H1 (cell line): ENCODE data around the gene DDX23. TPM values are rescaled to one million over a fixed set of nuclear protein-coding genes. Genes with fewer than 3 reads are reported as not detected.

Source experiments
- FOSL1 ChIP-seq: IDR thresholded peaks from 2 replicates; pipeline ENCODE4 v1.6.1; 2011; ENCODE audit warnings: mild to moderate bottlenecking, low read depth, low read length, moderate library complexity; ENCODE audit not compliant: insufficient read depth
- POLR2A ChIP-seq, 2 experiments: IDR thresholded peaks; 1 replicate in 1 of 2; 2 replicates in 1 of 2; pipeline ENCODE4 v1.6.1; 2011; ENCODE audit warnings: low read depth in 2 of 2, low read length in 2 of 2, mild to moderate bottlenecking in 2 of 2; ENCODE audit errors: control extremely low read depth in 1 of 2
- polyA plus RNA-seq, 7 experiments: library from polyadenylated mRNA; depleted of rRNA in 3 of 7; stranded (reverse) in 5 of 7; unstranded in 2 of 7; fragments of >200 nt in 5 of 7; fragments of 200-250 nt in 2 of 7; gene quantifications; 1 replicate in 5 of 7; 2 replicates in 1 of 7; 4 replicates in 1 of 7; pipeline versions ENCODE4 v1.2.1 to v1.2.3, GENCODE V29; 2011 to 2013; ENCODE audit warnings: missing spikeins in 2 of 7, mixed read lengths in 2 of 7
- total RNA-seq: library from RNA; stranded (reverse); fragmentation: NEBNext Ultra II Directional; extraction: Animal tissue kit (Norgen Biotek cat#: 25700); gene quantifications from 2 replicates; pipeline ENCODE4 v1.2.1, GENCODE V29; 2021
- TF ChIP-seq, protein P1 (sequence below): fragments of 300-600 bp; sonication (generic); IDR thresholded peaks from 2 replicates; pipeline ENCODE4 v1.7.1; 2012; ENCODE audit warnings: low read length, moderate library complexity, mild to moderate bottlenecking, inconsistent platforms; ENCODE audit not compliant: insufficient replicate concordance

Gene DDX23
- total and polyA plus RNA-seq, 2 of the 8 experiments (the other 6 are each of a cell fraction or from before 2014, with no cell fraction given) = 43.5 to 107 TPM

DNA sequence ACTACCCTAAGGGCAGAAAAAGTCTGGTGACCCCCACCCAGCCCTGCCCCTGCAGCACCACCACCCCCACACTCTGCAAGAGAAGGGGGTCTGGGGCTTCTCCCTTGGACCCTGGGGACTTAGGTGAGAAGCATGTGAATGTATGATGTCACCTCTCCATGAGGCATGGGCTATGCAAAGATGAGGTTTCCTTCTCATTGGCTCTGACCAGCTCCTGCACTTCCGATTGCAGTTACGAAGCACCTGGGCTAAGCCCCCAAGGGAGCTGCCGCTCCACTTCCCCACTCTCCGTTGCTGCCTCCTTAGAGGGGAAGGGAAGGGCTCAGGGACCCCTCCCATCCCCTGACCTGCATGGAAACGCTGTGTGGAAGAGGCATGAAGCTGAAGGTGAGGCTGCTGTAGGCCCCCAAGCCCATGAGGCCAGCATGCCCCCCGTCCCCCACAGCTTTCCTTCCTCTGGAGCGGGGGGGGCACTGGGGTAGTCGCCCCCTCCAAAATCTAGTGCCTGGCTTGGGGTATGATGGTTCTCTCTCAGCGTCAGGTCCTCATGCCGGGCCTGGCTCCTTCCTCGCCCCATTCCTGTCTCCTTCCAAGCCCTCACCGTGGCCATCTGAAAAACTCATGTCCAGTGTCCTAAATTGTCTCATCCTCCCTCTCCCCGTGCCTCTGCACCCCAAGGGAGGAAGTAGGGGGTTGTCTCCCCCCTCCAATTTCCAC is 5.5 kb upstream of the DDX23 start (continued):
- TF ChIP-seq, protein P1, sequence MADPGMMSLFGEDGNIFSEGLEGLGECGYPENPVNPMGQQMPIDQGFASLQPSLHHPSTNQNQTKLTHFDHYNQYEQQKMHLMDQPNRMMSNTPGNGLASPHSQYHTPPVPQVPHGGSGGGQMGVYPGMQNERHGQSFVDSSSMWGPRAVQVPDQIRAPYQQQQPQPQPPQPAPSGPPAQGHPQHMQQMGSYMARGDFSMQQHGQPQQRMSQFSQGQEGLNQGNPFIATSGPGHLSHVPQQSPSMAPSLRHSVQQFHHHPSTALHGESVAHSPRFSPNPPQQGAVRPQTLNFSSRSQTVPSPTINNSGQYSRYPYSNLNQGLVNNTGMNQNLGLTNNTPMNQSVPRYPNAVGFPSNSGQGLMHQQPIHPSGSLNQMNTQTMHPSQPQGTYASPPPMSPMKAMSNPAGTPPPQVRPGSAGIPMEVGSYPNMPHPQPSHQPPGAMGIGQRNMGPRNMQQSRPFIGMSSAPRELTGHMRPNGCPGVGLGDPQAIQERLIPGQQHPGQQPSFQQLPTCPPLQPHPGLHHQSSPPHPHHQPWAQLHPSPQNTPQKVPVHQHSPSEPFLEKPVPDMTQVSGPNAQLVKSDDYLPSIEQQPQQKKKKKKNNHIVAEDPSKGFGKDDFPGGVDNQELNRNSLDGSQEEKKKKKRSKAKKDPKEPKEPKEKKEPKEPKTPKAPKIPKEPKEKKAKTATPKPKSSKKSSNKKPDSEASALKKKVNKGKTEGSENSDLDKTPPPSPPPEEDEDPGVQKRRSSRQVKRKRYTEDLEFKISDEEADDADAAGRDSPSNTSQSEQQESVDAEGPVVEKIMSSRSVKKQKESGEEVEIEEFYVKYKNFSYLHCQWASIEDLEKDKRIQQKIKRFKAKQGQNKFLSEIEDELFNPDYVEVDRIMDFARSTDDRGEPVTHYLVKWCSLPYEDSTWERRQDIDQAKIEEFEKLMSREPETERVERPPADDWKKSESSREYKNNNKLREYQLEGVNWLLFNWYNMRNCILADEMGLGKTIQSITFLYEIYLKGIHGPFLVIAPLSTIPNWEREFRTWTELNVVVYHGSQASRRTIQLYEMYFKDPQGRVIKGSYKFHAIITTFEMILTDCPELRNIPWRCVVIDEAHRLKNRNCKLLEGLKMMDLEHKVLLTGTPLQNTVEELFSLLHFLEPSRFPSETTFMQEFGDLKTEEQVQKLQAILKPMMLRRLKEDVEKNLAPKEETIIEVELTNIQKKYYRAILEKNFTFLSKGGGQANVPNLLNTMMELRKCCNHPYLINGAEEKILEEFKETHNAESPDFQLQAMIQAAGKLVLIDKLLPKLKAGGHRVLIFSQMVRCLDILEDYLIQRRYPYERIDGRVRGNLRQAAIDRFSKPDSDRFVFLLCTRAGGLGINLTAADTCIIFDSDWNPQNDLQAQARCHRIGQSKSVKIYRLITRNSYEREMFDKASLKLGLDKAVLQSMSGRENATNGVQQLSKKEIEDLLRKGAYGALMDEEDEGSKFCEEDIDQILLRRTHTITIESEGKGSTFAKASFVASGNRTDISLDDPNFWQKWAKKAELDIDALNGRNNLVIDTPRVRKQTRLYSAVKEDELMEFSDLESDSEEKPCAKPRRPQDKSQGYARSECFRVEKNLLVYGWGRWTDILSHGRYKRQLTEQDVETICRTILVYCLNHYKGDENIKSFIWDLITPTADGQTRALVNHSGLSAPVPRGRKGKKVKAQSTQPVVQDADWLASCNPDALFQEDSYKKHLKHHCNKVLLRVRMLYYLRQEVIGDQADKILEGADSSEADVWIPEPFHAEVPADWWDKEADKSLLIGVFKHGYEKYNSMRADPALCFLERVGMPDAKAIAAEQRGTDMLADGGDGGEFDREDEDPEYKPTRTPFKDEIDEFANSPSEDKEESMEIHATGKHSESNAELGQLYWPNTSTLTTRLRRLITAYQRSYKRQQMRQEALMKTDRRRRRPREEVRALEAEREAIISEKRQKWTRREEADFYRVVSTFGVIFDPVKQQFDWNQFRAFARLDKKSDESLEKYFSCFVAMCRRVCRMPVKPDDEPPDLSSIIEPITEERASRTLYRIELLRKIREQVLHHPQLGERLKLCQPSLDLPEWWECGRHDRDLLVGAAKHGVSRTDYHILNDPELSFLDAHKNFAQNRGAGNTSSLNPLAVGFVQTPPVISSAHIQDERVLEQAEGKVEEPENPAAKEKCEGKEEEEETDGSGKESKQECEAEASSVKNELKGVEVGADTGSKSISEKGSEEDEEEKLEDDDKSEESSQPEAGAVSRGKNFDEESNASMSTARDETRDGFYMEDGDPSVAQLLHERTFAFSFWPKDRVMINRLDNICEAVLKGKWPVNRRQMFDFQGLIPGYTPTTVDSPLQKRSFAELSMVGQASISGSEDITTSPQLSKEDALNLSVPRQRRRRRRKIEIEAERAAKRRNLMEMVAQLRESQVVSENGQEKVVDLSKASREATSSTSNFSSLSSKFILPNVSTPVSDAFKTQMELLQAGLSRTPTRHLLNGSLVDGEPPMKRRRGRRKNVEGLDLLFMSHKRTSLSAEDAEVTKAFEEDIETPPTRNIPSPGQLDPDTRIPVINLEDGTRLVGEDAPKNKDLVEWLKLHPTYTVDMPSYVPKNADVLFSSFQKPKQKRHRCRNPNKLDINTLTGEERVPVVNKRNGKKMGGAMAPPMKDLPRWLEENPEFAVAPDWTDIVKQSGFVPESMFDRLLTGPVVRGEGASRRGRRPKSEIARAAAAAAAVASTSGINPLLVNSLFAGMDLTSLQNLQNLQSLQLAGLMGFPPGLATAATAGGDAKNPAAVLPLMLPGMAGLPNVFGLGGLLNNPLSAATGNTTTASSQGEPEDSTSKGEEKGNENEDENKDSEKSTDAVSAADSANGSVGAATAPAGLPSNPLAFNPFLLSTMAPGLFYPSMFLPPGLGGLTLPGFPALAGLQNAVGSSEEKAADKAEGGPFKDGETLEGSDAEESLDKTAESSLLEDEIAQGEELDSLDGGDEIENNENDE = no peak
- TF ChIP-seq FOSL1 (no peak), POLR2A (IDR thresholded peaks at IDR 0.05; ENCODE audit: control extremely low read depth in 1 of 2, low read depth in 2 of 2, low read length in 2 of 2) (peak in 1 of 2 experiments; percentile 17; a peak in 1 of 3 replicates)
- TF ChIP-seq, all 59 proteins: peak for 2
